Measurements from ENCODE around the gene DNAAF3.

The DNAAF3 gene

DNA sequence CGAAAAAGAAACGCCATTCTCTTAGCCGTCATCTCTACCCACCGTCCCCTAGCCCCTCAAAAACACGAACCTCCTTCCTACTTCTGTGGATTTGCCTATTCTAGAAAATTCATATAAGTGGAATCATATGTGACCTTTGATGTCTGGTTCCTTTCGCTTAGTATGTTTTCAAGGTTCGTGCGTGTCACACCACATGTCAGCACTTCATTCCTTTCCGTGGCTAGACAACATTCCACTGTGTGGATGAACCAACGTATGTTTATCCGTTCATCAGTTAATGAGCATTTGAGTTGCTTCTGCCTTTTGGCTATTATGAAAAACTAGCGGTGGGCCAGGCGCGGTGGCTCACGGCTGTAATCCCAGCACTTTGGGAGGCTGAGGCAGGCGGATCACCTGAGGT lies 35.0 kb downstream of the DNAAF3 start:
- TF ChIP-seq POLR2AphosphoS5 (IDR thresholded peaks at IDR 0.05; ENCODE audit: low read depth, low read length) (no peak), POLR2A (IDR thresholded peaks at IDR 0.05; ENCODE audit: low read depth, low read length) (no peak), TAF1 (IDR thresholded peaks at IDR 0.05; ENCODE audit: borderline replicate concordance, low read depth, low read length) (no peak)
- DNase-seq (ENCODE audit: insufficient read length) (no peak), FAIRE-seq (no peak)

DNA sequence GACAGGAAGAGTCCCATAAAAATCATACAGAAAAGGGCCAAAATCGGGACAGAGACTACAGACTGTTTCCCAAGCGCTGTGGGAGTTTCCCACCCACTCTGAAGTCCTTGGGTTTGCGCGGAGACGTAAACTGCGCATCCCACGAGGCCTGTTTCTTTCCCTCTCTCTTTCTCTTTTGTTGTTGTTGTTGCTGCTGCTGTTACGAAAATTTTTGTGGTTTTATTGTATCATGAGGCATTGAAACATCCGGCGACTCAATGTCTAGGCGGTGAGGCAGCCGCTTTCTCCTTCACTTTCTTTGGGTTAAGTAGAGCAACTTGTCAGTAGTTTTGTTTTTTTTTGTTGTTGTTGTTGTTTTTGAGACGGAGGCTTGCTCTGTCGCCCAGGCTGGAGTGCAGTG lies 47.4 kb downstream of the DNAAF3 start:
- TF ChIP-seq POLR2A (IDR thresholded peaks at IDR 0.05; ENCODE audit: low read depth, low read length) (no peak), POLR2AphosphoS5 (IDR thresholded peaks at IDR 0.05; ENCODE audit: low read depth, low read length) (no peak), TAF1 (IDR thresholded peaks at IDR 0.05; ENCODE audit: borderline replicate concordance, low read depth, low read length) (no peak)
- FAIRE-seq (no peak), DNase-seq (ENCODE audit: insufficient read length) (no peak)

DNA sequence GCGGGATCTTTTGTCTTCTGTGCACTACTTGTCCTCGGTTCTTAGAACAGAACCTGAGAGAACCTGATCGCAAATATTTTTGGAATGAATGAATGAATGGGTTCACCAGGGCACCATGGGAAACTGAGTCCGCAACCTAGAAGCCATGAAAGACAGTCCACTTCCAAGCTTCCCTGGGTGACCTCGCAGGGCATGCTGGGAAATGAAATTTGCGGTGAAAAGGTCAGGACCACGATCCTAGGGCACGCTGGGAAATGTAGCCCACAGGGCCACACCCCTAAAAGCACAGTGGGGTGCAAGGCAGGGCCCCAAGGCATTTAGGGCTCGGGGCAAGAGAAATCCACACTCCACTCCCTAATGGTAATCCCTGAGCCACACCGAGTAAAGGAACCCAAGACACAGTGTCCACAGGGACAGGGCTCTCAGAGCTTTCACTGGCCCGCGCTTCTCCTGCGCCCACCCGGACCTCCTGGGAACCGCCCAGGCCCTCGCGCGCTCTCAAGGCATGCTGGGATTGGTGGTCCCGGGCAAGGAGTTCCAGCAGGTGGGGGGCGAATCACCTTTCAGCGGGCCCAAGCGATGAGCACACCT lies 47.9 kb downstream of the DNAAF3 start:
- FAIRE-seq (no peak), DNase-seq (ENCODE audit: insufficient read length) (no peak)
- TF ChIP-seq POLR2A (IDR thresholded peaks at IDR 0.05; ENCODE audit: low read depth, low read length), result no peak
- TF ChIP-seq TAF1 (IDR thresholded peaks at IDR 0.05; ENCODE audit: borderline replicate concordance, low read depth, low read length), result no peak
- TF ChIP-seq POLR2AphosphoS5 (IDR thresholded peaks at IDR 0.05; ENCODE audit: low read depth, low read length), result no peak

DNA sequence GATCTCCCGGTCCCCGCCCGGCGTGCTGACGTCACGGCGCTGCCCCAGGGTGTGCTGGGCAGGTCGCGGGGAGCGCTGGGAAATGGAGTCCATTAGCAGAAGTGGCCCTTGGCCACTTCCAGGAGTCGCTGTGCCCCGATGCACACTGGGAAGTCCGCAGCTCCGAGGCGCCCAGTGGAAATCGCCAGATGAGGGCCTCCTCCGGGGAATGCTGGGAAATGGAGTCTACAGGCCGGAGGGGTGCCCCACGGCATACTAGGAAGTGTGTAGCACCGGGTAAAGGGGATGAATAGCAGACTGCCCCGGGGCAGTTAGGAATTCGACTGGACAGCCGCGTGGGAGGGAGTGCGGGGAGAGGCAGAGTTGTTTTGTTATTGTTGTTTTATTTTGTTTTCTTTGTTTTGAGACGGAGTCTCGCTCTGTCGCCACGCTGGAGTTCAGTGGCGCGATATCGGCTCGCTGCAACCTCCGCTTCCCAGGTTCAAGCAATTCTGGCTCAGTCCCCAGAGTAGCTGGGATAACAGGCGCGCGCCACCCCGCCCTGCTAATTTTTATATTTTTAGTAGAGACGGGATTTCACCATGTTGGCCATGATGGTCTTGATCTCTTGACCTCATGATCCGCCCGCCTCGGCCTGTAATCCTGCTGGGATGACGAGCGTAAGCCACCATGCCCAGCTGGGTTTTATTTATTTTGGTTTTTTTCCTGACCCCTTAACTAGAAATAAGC lies 48.6 kb downstream of the DNAAF3 start:
- DNase-seq (ENCODE audit: insufficient read length) (peak; percentile 99), FAIRE-seq (peak; percentile 89)
- TF ChIP-seq TAF1 (IDR thresholded peaks at IDR 0.05; ENCODE audit: borderline replicate concordance, low read depth, low read length), result no peak
- TF ChIP-seq POLR2A (IDR thresholded peaks at IDR 0.05; ENCODE audit: low read depth, low read length), result peak; percentile 55
- TF ChIP-seq POLR2AphosphoS5 (IDR thresholded peaks at IDR 0.05; ENCODE audit: low read depth, low read length), result peak; percentile 33; the same call in 1 of the 2 replicates

DNA sequence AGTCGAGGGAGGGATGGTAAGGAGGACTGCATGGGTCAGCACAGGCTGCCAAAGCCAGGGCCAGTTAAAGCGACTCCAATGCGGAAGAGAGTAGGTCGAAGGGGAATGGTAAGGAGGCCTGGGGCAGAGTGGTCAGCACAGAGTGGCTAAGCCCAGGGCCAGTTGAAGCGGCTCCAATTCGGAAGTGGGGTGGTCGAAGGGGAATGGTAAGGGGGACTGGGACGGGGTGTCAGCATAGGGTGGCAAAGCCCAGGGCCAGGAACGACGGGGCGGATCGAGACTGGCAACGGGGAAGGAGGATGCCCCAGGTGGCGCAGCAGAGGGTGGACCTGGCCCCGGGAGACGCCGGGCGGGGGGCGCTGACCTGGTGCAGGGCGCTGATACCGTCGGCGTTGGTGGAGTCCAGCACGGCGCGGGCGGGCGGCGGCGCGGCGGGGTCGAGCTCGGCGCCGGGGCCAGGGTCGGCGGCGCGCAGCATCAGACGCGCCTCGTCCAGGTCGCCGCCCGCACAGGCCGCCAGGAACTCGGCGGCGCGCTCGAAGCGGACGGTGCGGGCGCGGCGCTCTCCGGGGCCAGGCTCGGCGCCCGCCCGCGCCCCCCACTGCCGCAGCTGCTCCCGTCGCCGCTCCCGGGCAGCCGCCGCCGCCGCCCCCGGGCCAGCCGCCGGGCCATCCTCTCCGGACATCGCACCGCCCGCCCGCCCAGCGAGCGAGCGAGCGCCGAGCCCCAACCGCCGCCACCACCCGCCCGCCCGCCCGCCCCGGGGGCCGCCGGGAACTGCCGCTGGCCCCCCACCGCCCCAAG lies 49.4 kb downstream of the DNAAF3 start, which contains the start of gene PPP1R12C:
Gene PPP1R12C (minus strand): TSS at position 779 of the 804 bp plus-strand sequence. CDS start 94 bp downstream, at position 685.
- no peak for TF ChIP-seq TAF1 (IDR thresholded peaks at IDR 0.05; ENCODE audit: borderline replicate concordance, low read depth, low read length)
- TF ChIP-seq POLR2A (IDR thresholded peaks at IDR 0.05; ENCODE audit: low read depth, low read length), result no peak
- no peak for TF ChIP-seq POLR2AphosphoS5 (IDR thresholded peaks at IDR 0.05; ENCODE audit: low read depth, low read length)
- FAIRE-seq (no peak), DNase-seq (ENCODE audit: insufficient read length) (no peak)

DNA sequence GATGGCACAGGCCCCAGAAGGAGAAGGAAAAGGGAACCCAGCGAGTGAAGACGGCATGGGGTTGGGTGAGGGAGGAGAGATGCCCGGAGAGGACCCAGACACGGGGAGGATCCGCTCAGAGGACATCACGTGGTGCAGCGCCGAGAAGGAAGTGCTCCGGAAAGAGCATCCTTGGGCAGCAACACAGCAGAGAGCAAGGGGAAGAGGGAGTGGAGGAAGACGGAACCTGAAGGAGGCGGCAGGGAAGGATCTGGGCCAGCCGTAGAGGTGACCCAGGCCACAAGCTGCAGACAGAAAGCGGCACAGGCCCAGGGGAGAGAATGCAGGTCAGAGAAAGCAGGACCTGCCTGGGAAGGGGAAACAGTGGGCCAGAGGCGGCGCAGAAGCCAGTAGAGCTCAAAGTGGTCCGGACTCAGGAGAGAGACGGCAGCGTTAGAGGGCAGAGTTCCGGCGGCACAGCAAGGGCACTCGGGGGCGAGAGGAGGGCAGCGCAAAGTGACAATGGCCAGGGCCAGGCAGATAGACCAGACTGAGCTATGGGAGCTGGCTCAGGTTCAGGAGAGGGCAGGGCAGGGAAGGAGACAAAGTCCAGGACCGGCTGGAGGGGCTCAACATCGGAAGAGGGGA lies 50.1 kb downstream of the DNAAF3 start:
- 0 out of 2 replicates have a peak, but pooled peaks have one; percentile 28 for TF ChIP-seq POLR2AphosphoS5 (IDR thresholded peaks at IDR 0.05; ENCODE audit: low read depth, low read length)
- TF ChIP-seq TAF1 (IDR thresholded peaks at IDR 0.05; ENCODE audit: borderline replicate concordance, low read depth, low read length), result no peak
- peak; percentile 43; the same call in 1 of the 2 replicates for TF ChIP-seq POLR2A (IDR thresholded peaks at IDR 0.05; ENCODE audit: low read depth, low read length)
- FAIRE-seq, result peak; percentile 82
- DNase-seq (ENCODE audit: insufficient read length), result no peak

DNA sequence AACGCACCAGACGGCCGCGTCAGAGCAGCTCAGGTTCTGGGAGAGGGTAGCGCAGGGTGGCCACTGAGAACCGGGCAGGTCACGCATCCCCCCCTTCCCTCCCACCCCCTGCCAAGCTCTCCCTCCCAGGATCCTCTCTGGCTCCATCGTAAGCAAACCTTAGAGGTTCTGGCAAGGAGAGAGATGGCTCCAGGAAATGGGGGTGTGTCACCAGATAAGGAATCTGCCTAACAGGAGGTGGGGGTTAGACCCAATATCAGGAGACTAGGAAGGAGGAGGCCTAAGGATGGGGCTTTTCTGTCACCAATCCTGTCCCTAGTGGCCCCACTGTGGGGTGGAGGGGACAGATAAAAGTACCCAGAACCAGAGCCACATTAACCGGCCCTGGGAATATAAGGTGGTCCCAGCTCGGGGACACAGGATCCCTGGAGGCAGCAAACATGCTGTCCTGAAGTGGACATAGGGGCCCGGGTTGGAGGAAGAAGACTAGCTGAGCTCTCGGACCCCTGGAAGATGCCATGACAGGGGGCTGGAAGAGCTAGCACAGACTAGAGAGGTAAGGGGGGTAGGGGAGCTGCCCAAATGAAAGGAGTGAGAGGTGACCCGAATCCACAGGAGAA lies 50.9 kb downstream of the DNAAF3 start:
- DNase-seq (ENCODE audit: insufficient read length), result no peak
- TF ChIP-seq TAF1 (IDR thresholded peaks at IDR 0.05; ENCODE audit: borderline replicate concordance, low read depth, low read length) (no peak), POLR2A (IDR thresholded peaks at IDR 0.05; ENCODE audit: low read depth, low read length) (no peak), POLR2AphosphoS5 (IDR thresholded peaks at IDR 0.05; ENCODE audit: low read depth, low read length) (no peak)
- FAIRE-seq, result no peak

DNA sequence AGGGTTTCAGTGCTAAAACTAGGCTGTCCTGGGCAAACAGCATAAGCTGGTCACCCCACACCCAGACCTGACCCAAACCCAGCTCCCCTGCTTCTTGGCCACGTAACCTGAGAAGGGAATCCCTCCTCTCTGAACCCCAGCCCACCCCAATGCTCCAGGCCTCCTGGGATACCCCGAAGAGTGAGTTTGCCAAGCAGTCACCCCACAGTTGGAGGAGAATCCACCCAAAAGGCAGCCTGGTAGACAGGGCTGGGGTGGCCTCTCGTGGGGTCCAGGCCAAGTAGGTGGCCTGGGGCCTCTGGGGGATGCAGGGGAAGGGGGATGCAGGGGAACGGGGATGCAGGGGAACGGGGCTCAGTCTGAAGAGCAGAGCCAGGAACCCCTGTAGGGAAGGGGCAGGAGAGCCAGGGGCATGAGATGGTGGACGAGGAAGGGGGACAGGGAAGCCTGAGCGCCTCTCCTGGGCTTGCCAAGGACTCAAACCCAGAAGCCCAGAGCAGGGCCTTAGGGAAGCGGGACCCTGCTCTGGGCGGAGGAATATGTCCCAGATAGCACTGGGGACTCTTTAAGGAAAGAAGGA lies 51.8 kb downstream of the DNAAF3 start:
- DNase-seq (ENCODE audit: insufficient read length), result no peak
- no peak for FAIRE-seq
- no peak for TF ChIP-seq POLR2AphosphoS5 (IDR thresholded peaks at IDR 0.05; ENCODE audit: low read depth, low read length)
- no peak for TF ChIP-seq POLR2A (IDR thresholded peaks at IDR 0.05; ENCODE audit: low read depth, low read length)
- TF ChIP-seq TAF1 (IDR thresholded peaks at IDR 0.05; ENCODE audit: borderline replicate concordance, low read depth, low read length), result no peak

DNA sequence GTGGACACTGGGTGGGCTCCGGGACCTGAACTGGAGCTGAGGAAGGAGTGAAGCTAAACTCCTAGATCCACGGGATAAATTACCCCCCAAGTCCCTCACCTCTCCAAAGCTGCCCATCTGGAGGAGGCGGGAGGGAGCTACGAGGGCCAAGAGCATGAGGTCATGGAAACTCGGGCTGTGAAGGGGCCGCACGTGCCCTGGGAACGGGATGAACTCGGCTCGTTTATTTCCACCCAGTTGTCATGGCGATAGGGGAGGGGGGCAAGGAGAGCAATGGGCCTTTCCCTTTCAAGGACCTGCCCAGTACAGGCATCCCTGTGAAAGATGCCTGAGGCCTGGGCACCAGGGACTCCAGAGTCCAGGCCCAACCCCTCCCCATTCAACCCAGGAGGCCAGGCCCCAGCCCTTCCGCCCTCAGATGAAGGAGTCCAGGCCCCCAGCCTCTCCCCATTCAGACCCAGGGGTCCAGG lies 52.8 kb downstream of the DNAAF3 start:
- peak; percentile 36 for DNase-seq (ENCODE audit: insufficient read length)
- no peak for FAIRE-seq
- TF ChIP-seq POLR2A (IDR thresholded peaks at IDR 0.05; ENCODE audit: low read depth, low read length) (no peak), POLR2AphosphoS5 (IDR thresholded peaks at IDR 0.05; ENCODE audit: low read depth, low read length) (no peak), TAF1 (IDR thresholded peaks at IDR 0.05; ENCODE audit: borderline replicate concordance, low read depth, low read length) (no peak)
